HPDE6-E6E7 (cell line): ENCODE results near the gene NEUROD6.
A peak's percentile ranks its signal among the peaks of the same experiment; 100 is the strongest.

Source experiments
- DNase-seq: peaks from one replicate; pipeline ENCODE4 v3.0.0; 2011; ENCODE audit warnings: missing footprints; ENCODE audit errors: extremely low spot score

The NEUROD6 gene

GRCh38 chr7:31335161-31335856, 5.2 kb downstream of the NEUROD6 start:
- DNase-seq, result no peak

- DNase-seq, result no peak
Measured at GRCh38 chr7:31333291-31333690, 7.2 kb downstream of the NEUROD6 start.

- DNase-seq, result peak; percentile 6
Measured at GRCh38 chr7:31327071-31327470, 13.5 kb downstream of the NEUROD6 start.

GRCh38 chr7:31326416-31326815, 14.1 kb downstream of the NEUROD6 start:
- DNase-seq, result no peak

- DNase-seq, result no peak
Measured at GRCh38 chr7:31323101-31323500, 17.4 kb downstream of the NEUROD6 start.

GRCh38 chr7:31320675-31321074, 19.9 kb downstream of the NEUROD6 start:
- DNase-seq, result no peak

- DNase-seq, result no peak
Measured at GRCh38 chr7:31318313-31318712, 22.2 kb downstream of the NEUROD6 start.

- no peak for DNase-seq
Measured at GRCh38 chr7:31316876-31317275, 23.6 kb downstream of the NEUROD6 start.

- no peak for DNase-seq
Measured at GRCh38 chr7:31315758-31316157, 24.8 kb downstream of the NEUROD6 start.

- no peak for DNase-seq
Measured at GRCh38 chr7:31314781-31315180, 25.7 kb downstream of the NEUROD6 start.

- DNase-seq, result no peak
Measured at GRCh38 chr7:31312889-31313288, 27.6 kb downstream of the NEUROD6 start.

- no peak for DNase-seq
Measured at GRCh38 chr7:31311552-31311951, 29.0 kb downstream of the NEUROD6 start.

- no peak for DNase-seq
Measured at GRCh38 chr7:31310321-31310935, 30.1 kb downstream of the NEUROD6 start.

GRCh38 chr7:31309407-31309806, 31.1 kb downstream of the NEUROD6 start:
- no peak for DNase-seq

GRCh38 chr7:31308652-31309051, 31.9 kb downstream of the NEUROD6 start:
- DNase-seq, result no peak

- no peak for DNase-seq
Measured at GRCh38 chr7:31307972-31308371, 32.6 kb downstream of the NEUROD6 start.

GRCh38 chr7:31305260-31305659, 35.3 kb downstream of the NEUROD6 start:
- no peak for DNase-seq

- DNase-seq, result no peak
Measured at GRCh38 chr7:31304446-31304845, 36.1 kb downstream of the NEUROD6 start.

GRCh38 chr7:31302356-31302755, 38.2 kb downstream of the NEUROD6 start:
- DNase-seq, result no peak

GRCh38 chr7:31299336-31299735, 41.2 kb downstream of the NEUROD6 start:
- DNase-seq, result no peak

- no peak for DNase-seq
Measured at GRCh38 chr7:31290601-31291000, 49.9 kb downstream of the NEUROD6 start.
